ENCODE data around the gene TEKT4.

TEKT4 gene

GRCh38 chr2:94869131-94869530 lies 2.1 kb upstream of the TEKT4 start (continued):
- TF ChIP-seq REST (tag by site-specific recombination; IDR thresholded peaks at IDR 0.05) = no peak
- no peak for TF ChIP-seq ZXDB (tag by site-specific recombination; IDR thresholded peaks at IDR 0.05)

GRCh38 chr2:94869552-94870439 lies 1.4 kb upstream of the TEKT4 start:
- Histone ChIP-seq H3K9me3 (ENCODE audit: control insufficient read depth, insufficient read depth, low read depth, low read length) (no peaks in the 10 kb centered on the region), H3K36me3 (ENCODE audit: control insufficient read depth in 2 of 2, insufficient read depth in 1 of 2, low read length in 2 of 2) (no peaks in the 10 kb centered on the region), H3K4me3 (ENCODE audit: low read depth, low read length) (no peak overlapping the region), H3K4me1 (ENCODE audit: control insufficient read depth, insufficient read depth, low read length) (no peaks in the 10 kb centered on the region), H3K27ac (ENCODE audit: extremely low read depth, low read depth, low read length) (no peak overlapping the region)
- TF ChIP-seq ZNF658 (tag by site-specific recombination; IDR thresholded peaks at IDR 0.05) (no peak), ZNF555 (tag by site-specific recombination; conservative IDR thresholded peaks at IDR 0.05) (no peak), ZNF112 (tag by site-specific recombination; IDR thresholded peaks at IDR 0.05) (no peak), ZNF843 (tag by site-specific recombination; IDR thresholded peaks at IDR 0.05) (no peak), PBX3 (CRISPR knock-in tag; IDR thresholded peaks at IDR 0.05) (no peak), REPIN1 (tag by site-specific recombination; IDR thresholded peaks at IDR 0.05; ENCODE audit: low read depth) (no peak), ZNF529 (tag by site-specific recombination; IDR thresholded peaks at IDR 0.05; ENCODE audit: insufficient replicate concordance) (no peak), ATF2 (tag by site-specific recombination; IDR thresholded peaks at IDR 0.05; ENCODE audit: low read depth) (no peak), ZBTB49 (tag by site-specific recombination; IDR thresholded peaks at IDR 0.05; ENCODE audit: low read depth) (no peak), RBAK (tag by site-specific recombination; IDR thresholded peaks at IDR 0.05) (no peak), ZNF121 (tag by site-specific recombination; IDR thresholded peaks at IDR 0.05) (no peak), ZNF610 (tag by site-specific recombination; IDR thresholded peaks at IDR 0.05; ENCODE audit: borderline replicate concordance) (no peak)
- POLR2A ChIA-PET = no interaction called here
- CTCF ChIA-PET = interaction anchor here (0.5 to 9.8 kb wide), 4 partner anchors 8 to 630 kb away, joined by 3 to 86 read pairs (median 4); no protein-coding TSS in a partner anchor

All from HEK293 (cell line).